Neural progenitor cell (in vitro differentiated cells): ENCODE measurements around the gene SLC6A12.

Source experiments
- CTCF ChIP-seq: fragments of 200-600 bp; sonication (generic); IDR thresholded peaks from 2 replicates; pipeline ENCODE4 v1.5.1; 2017; ENCODE audit warnings: antibody characterized with exemption, mild to moderate bottlenecking
- EZH2 ChIP-seq: fragments of 200-600 bp; sonication (generic); IDR thresholded peaks from 2 replicates; pipeline ENCODE4 v1.6.1; 2017; ENCODE audit warnings: antibody characterized with exemption, mild to moderate bottlenecking, moderate library complexity
- EZH2phosphoT487 ChIP-seq: fragments of 200-600 bp; sonication (generic); IDR thresholded peaks from 2 replicates; pipeline ENCODE4 v1.6.1; 2017; ENCODE audit warnings: antibody characterized with exemption

GRCh38 chr12:211142-211465 is 2.9 kb downstream of the SLC6A12 start:
- no peak for TF ChIP-seq CTCF
- no peak for TF ChIP-seq EZH2
- no peak for TF ChIP-seq EZH2phosphoT487
